Measurements from ENCODE around the gene YWHAE.
"Not testable (repeated sequence)": the region's sequence is repeated elsewhere in the genome, so short reads cannot be mapped to it uniquely, and the experiment has no call there.

The YWHAE gene

GRCh38 chr17:1324201-1324771, 75.7 kb downstream of the YWHAE start:
- DNase-seq: no peak

DNA sequence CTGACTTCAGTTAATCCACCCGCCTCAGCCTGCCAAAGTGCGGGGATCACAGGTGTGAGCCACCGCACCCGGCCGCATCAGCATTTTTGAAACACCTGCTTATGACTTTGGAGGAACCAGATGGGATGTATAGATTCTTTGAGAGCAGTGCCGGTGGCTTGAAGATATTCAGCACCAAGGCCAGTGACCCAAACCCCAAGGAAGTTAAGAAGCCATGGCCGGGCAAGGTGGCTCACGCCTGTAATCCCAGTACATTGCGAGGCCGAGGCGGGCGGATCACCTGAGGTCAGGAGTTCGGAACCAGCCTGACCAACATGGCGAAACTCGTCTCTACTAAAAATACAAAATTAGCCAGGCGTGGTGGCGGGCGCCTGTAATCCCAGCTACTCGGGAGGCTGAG, 76.7 kb downstream of the YWHAE start:
- no peak for DNase-seq

GRCh38 chr17:1322480-1322879, 77.5 kb downstream of the YWHAE start:
- DNase-seq: no peak

DNA sequence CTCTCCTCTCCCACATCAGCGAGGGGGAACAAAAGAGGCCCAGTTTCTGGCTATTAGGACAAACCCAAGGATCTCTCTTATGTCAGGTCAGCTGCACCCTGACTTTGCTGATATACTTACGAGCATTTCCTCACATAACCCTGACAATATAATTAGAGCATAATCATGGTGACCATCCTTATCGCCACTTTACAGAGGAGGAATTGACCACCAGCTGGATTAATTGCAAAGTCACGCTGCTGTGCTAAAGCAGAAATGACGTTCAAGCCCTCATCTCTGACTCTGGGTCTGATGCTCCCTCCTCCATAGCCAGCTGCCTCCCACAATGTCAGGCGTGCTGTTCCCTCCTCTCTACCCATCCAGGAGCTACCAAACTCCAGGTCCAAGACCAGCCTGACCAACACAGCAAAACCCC, 78.0 kb downstream of the YWHAE start:
- DNase-seq: no peak

- peak; percentile 90 for DNase-seq
These were observed 84.1 kb downstream of the YWHAE start for GRCh38 chr17:1315891-1316403.

DNA sequence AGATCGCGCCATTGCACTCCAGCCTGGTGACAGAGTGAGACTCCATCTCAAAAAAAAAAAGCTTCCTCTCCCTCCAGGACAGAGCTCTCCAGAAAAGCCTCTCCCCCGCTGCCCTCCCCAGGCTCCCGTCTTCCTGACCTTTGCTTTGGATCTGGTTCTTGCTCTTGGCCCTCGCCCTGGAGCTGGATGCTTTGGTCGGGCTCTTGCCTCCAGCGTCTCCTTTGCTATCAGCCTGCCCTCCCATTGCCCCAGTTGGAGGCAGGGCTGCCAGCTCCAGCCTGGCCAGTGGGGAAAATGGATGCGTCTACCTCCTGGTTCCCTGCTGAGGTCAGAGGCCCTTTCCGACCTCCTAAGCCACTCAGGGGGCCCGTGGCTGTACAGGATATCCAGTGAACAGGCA, 84.6 kb downstream of the YWHAE start:
- peak; percentile 38 for DNase-seq

- no peak for DNase-seq
These were observed 86.6 kb downstream of the YWHAE start for GRCh38 chr17:1313270-1314005.

DNA sequence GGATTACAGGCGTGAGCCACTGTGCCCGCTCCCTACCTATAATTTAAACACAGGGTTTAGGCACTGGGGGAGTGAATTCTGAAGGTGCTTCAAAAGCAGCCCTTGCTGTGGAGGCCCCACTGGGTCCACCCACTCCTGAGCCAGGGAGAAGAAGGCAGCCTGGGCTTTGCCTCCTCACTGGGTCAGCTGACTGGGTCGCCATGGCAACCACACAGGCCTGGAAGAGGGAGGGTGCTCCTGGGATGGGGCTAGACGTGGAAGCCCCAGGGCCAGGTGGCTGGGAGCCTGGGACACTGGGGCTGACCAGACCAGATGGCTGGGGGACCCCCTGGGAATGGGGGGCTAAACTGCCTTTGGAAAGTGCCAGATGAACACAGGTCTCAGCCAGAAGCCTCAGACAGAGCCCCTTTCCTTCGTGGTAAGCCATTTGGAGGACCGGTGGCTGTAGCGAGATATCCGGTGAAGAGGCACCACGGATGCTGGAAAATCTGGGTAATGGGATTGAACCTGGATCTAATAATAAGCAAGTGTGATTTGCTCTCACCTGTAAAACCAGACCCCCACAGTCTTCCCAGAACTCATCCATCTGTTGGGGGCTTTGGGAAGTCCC, 87.7 kb downstream of the YWHAE start:
- peak; percentile 56 for DNase-seq

- DNase-seq: not testable (repeated sequence)
These were observed 92.2 kb downstream of the YWHAE start for GRCh38 chr17:1307829-1308228.

DNA sequence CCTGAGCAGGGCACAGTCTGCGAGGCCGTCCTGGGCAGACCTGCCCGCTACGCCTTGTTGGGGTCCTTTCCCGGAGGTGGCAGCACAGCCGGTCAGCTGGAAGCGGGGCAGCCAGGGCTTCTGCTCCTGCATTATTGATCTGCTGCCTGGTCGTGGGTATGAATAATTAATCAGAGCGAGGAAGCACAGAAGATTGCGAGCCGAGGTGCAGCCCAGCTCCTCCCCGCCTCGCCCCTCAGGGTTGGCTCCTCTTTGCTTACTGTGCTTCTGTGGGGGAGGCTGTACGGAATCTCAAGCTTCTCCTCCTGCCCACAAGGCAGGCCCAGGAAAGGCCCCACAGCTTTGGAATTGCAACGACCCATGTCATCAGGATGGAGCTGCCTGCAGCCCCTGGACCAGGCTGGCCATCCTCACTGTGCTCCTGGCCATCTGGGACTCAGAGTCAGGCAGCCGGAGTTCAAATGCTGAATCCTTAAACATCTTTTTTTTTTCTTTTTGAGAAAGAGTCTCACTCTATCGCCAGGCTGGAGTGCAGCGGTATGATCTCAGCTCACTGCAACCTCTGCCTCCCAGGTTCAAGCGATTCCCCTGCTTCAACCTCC, 95.0 kb downstream of the YWHAE start:
- DNase-seq: no peak

GRCh38 chr17:1304522-1304921, 95.5 kb downstream of the YWHAE start:
- DNase-seq: no peak

DNA sequence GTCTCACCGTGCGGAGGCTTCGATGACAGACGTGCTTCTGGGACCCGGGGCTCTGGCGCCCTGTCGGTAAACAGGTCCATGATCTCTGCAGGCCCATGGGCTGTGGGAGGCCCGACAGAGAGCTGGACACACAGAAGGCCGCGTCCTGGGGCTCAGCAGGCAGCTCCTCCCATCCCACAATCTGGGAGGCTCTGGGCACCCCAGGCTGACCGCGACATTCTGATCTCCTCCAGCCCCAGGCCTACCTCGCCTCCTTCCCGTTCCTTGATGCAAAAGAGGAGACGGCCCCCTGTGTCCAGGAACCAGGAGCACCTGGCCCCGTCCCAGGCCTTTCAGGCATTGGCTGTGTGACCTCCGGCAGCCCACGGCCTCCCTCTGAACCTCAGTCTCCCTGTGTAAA, 97.3 kb downstream of the YWHAE start:
- DNase-seq: no peak

- no peak for DNase-seq
These were observed 98.5 kb downstream of the YWHAE start for GRCh38 chr17:1301546-1301945.

GRCh38 chr17:1300371-1300905, 99.6 kb downstream of the YWHAE start:
- DNase-seq: no peak

GRCh38 chr17:1299552-1300370, 100.3 kb downstream of the YWHAE start:
- DNase-seq: no peak

- DNase-seq: peak; percentile 31
These were observed 101.4 kb downstream of the YWHAE start for GRCh38 chr17:1298606-1299005.

Data from NCI-H146 (cell line).